Large intestine (tissue), 3 donors: ENCODE measurements around the gene ATP2B2. TPM values are rescaled to one million over a fixed set of nuclear protein-coding genes. Genes with fewer than 3 reads are reported as not detected.
A peak's percentile ranks its signal among the peaks of the same experiment; 100 is the strongest.
"Not testable (repeated sequence)": the region's sequence is repeated elsewhere in the genome, so short reads cannot be mapped to it uniquely, and the experiment has no call there.

ENCODE experiments used
- DNase-seq, 2 donors: peaks; one replicate each; pipeline versions ENCODE4 v3.0.0 to v3.0.0-alpha.2; 2013
- H3K27ac ChIP-seq: one replicate; pipeline ENCODE4 v1.5.1; 2013; ENCODE audit warnings: low read length
- H3K27me3 ChIP-seq: 2 replicates; pipeline ENCODE4 v1.6.1; 2013; ENCODE audit warnings: low read length; ENCODE audit not compliant: control insufficient read depth, insufficient read depth
- H3K36me3 ChIP-seq: 2 replicates; pipeline ENCODE4 v1.6.1; 2013; ENCODE audit warnings: low read length; ENCODE audit not compliant: control insufficient read depth, insufficient read depth
- H3K4me1 ChIP-seq: one replicate; pipeline ENCODE4 v1.6.1; 2013; ENCODE audit warnings: low read length; ENCODE audit not compliant: control insufficient read depth, insufficient read depth
- H3K4me3 ChIP-seq: one replicate; pipeline ENCODE4 v1.5.1; 2013; ENCODE audit warnings: low read length
- H3K9me3 ChIP-seq: one replicate; pipeline ENCODE4 v1.6.1; 2013; ENCODE audit warnings: mild to moderate bottlenecking, low read depth, low read length, moderate library complexity; ENCODE audit not compliant: control insufficient read depth
- WGBS: methylation state at CpG from one replicate; pipeline ENCODE4 v1.1.5; 2013; ENCODE audit warnings: low lambda C conversion rate; ENCODE audit not compliant: insufficient coverage; 5-methylcytosine and 5-hydroxymethylcytosine counted together
- polyA plus RNA-seq: library from polyadenylated mRNA; unstranded; fragments of 120-200 nt; gene quantifications from one replicate; pipeline ENCODE4 v1.2.1, GENCODE V29; 2013

Gene ATP2B2
- polyA plus RNA-seq, 1 donor: 1.5 TPM

- no CpG with 5 or more reads among the region's 9 CpGs for WGBS
- Histone ChIP-seq H3K9me3 (no peaks in the 10 kb centered on the region), H3K4me1 (no peaks in the 10 kb centered on the region), H3K4me3 (no peak overlapping the region), H3K27ac (no peak overlapping the region), H3K36me3 (peaks cover 64% of the 10 kb centered on the region), H3K27me3 (no peaks in the 10 kb centered on the region)
- no peak for DNase-seq
These were observed 205.3 kb downstream of the ATP2B2 start for GRCh38 chr3:10300087-10300486.

- no CpG with 5 or more reads among the region's 6 CpGs for WGBS
- no peak overlapping the region for H3K4me3 ChIP-seq
- H3K9me3 ChIP-seq: no peaks in the 10 kb centered on the region
- peaks cover 60% of the 10 kb centered on the region for H3K36me3 ChIP-seq
- no peak for DNase-seq
- H3K27me3 ChIP-seq: no peaks in the 10 kb centered on the region
- H3K4me1 ChIP-seq: no peaks in the 10 kb centered on the region
- no peak overlapping the region for H3K27ac ChIP-seq
These were observed 205.7 kb downstream of the ATP2B2 start for GRCh38 chr3:10299679-10300078.

- no peaks in the 10 kb centered on the region for H3K4me1 ChIP-seq
- no CpG with 5 or more reads among the region's 2 CpGs for WGBS
- H3K27ac ChIP-seq: no peak overlapping the region
- H3K36me3 ChIP-seq: peaks cover 55% of the 10 kb centered on the region
- H3K9me3 ChIP-seq: no peaks in the 10 kb centered on the region
- DNase-seq: no peak
- H3K4me3 ChIP-seq: no peak overlapping the region
- no peaks in the 10 kb centered on the region for H3K27me3 ChIP-seq
These were observed 206.2 kb downstream of the ATP2B2 start for GRCh38 chr3:10299175-10299574.

- not testable (repeated sequence) for H3K27me3 ChIP-seq, H3K27ac ChIP-seq, H3K9me3 ChIP-seq, H3K4me3 ChIP-seq, DNase-seq, H3K4me1 ChIP-seq
- no CpG with 5 or more reads among the region's 1 CpG for WGBS
- peaks cover 44% of the 10 kb centered on the region for H3K36me3 ChIP-seq
These were observed 207.3 kb downstream of the ATP2B2 start for GRCh38 chr3:10298064-10298463.

GRCh38 chr3:10294030-10294586, 211.3 kb downstream of the ATP2B2 start:
- DNase-seq: no peak
- Histone ChIP-seq H3K9me3 (no peaks in the 10 kb centered on the region), H3K4me3 (no peak overlapping the region), H3K27ac (no peak overlapping the region), H3K36me3 (peaks cover 8% of the 10 kb centered on the region), H3K4me1 (peaks cover 3% of the 10 kb centered on the region), H3K27me3 (no peaks in the 10 kb centered on the region)
- WGBS: 100% methylated on average over 3 of the region's 12 CpGs

GRCh38 chr3:10292505-10293419, 212.6 kb downstream of the ATP2B2 start, which contains the start of gene GHRL:
Gene GHRL (minus strand): TSS chr3:10292947. CDS start chr3:10290180, 2,767 bp downstream.
- H3K4me1 ChIP-seq: peaks cover 3% of the 10 kb centered on the region
- DNase-seq: peak in 1 of 2 donors; percentile 37
- WGBS: no CpG with 5 or more reads among the region's 12 CpGs
- H3K27ac ChIP-seq: no peak within 1 kb of the TSS
- H3K27me3 ChIP-seq: no peaks in the 10 kb centered on the region
- no peaks in the 10 kb centered on the region for H3K9me3 ChIP-seq
- H3K4me3 ChIP-seq: no peak within 1 kb of the TSS
- peaks cover 14% of the 10 kb centered on the region for H3K36me3 ChIP-seq

- H3K9me3 ChIP-seq: no peaks in the 10 kb centered on the region
- WGBS: no CpG with 5 or more reads among the region's 6 CpGs
- peaks cover 3% of the 10 kb centered on the region for H3K4me1 ChIP-seq
- H3K36me3 ChIP-seq: peaks cover 23% of the 10 kb centered on the region
- no peak overlapping the region for H3K4me3 ChIP-seq
- no peak overlapping the region for H3K27ac ChIP-seq
- no peak for DNase-seq
- no peaks in the 10 kb centered on the region for H3K27me3 ChIP-seq
These were observed 213.7 kb downstream of the ATP2B2 start for GRCh38 chr3:10291641-10292040.

- Histone ChIP-seq H3K36me3 (peaks cover 28% of the 10 kb centered on the region), H3K4me3 (no peak overlapping the region), H3K27ac (no peak overlapping the region), H3K4me1 (peaks cover 3% of the 10 kb centered on the region), H3K9me3 (no peaks in the 10 kb centered on the region), H3K27me3 (no peaks in the 10 kb centered on the region)
- no peak for DNase-seq
- no CpG with 5 or more reads among the region's 18 CpGs for WGBS
These were observed 214.8 kb downstream of the ATP2B2 start for GRCh38 chr3:10290481-10291176.

- H3K4me1 ChIP-seq: peaks cover 3% of the 10 kb centered on the region
- no peak overlapping the region for H3K27ac ChIP-seq
- DNase-seq: no peak
- no peaks in the 10 kb centered on the region for H3K27me3 ChIP-seq
- WGBS: no CpG with 5 or more reads among the region's 9 CpGs
- no peak overlapping the region for H3K4me3 ChIP-seq
- H3K36me3 ChIP-seq: peaks cover 26% of the 10 kb centered on the region
- no peaks in the 10 kb centered on the region for H3K9me3 ChIP-seq
These were observed 215.5 kb downstream of the ATP2B2 start for GRCh38 chr3:10289787-10290355.

- no peak overlapping the region for H3K27ac ChIP-seq
- WGBS: no CpG with 5 or more reads among the region's 9 CpGs
- H3K9me3 ChIP-seq: no peaks in the 10 kb centered on the region
- no peak for DNase-seq
- no peaks in the 10 kb centered on the region for H3K27me3 ChIP-seq
- peaks cover 26% of the 10 kb centered on the region for H3K36me3 ChIP-seq
- H3K4me3 ChIP-seq: no peak overlapping the region
- H3K4me1 ChIP-seq: peaks cover 3% of the 10 kb centered on the region
These were observed 216.3 kb downstream of the ATP2B2 start for GRCh38 chr3:10289077-10289476.
